Fibroblast of lung (primary cell): ENCODE results near the gene TMC6. TPM values are rescaled to one million over a fixed set of nuclear protein-coding genes. Genes with fewer than 3 reads are reported as not detected.

Experiments used
- DNase-seq, 2 donors: peaks; one replicate each; pipeline versions ENCODE4 v3.0.0 to v3.0.0-alpha.2; 2010; ENCODE audit warnings: low read depth in 2 of 2
- H2AFZ ChIP-seq: 2 replicates; pipeline ENCODE4 v1.5.1; 2012; ENCODE audit warnings: low read length, control low read depth, inconsistent platforms
- H3K27ac ChIP-seq: 2 replicates; pipeline ENCODE4 v1.5.1; 2011; ENCODE audit warnings: low read length, control low read depth; ENCODE audit not compliant: insufficient read depth
- H3K27me3 ChIP-seq: 2 replicates; pipeline ENCODE4 v1.5.1; 2011; ENCODE audit warnings: mild to moderate bottlenecking, low read length; ENCODE audit not compliant: control insufficient read depth, insufficient read depth
- H3K36me3 ChIP-seq: 2 replicates; pipeline ENCODE4 v1.5.1; 2011; ENCODE audit warnings: low read length; ENCODE audit not compliant: control insufficient read depth, insufficient read depth
- H3K4me1 ChIP-seq: 2 replicates; pipeline ENCODE4 v1.5.1; 2011; ENCODE audit warnings: low read length; ENCODE audit not compliant: control insufficient read depth, insufficient read depth; ENCODE audit errors: extremely low read depth
- H3K4me2 ChIP-seq: 2 replicates; pipeline ENCODE4 v1.5.1; 2011; ENCODE audit warnings: low read length, control low read depth; ENCODE audit not compliant: insufficient read depth; ENCODE audit errors: extremely low read depth
- H3K4me3 ChIP-seq, 4 experiments: fragments of 200-600 bp in 1 of 4; sonication (generic) in 1 of 4; replicated peaks in 1 of 4; 2 replicates each; pipeline ENCODE4 v1.5.1; 2011 to 2016; ENCODE audit warnings: low read length in 4 of 4, low read depth in 3 of 4, mild to moderate bottlenecking in 3 of 4, control low read depth in 2 of 4, inconsistent platforms in 1 of 4, mixed read lengths in 1 of 4; ENCODE audit not compliant: insufficient read depth in 1 of 4; ENCODE audit errors: control extremely low read depth in 1 of 4
- H3K79me2 ChIP-seq: 2 replicates; pipeline ENCODE4 v1.5.1; 2012; ENCODE audit warnings: mild to moderate bottlenecking, low read length, inconsistent platforms; ENCODE audit not compliant: control insufficient read depth, insufficient read depth
- H3K9ac ChIP-seq: 2 replicates; pipeline ENCODE4 v1.5.1; 2011; ENCODE audit warnings: mild to moderate bottlenecking, low read length, control low read depth; ENCODE audit not compliant: insufficient read depth
- H3K9me3 ChIP-seq: 2 replicates; pipeline ENCODE4 v1.5.1; 2012; ENCODE audit warnings: low read depth, low read length; ENCODE audit not compliant: control insufficient read depth, insufficient read depth
- H4K20me1 ChIP-seq: 2 replicates; pipeline ENCODE4 v1.5.1; 2011; ENCODE audit warnings: low read length; ENCODE audit not compliant: control insufficient read depth, insufficient read depth; ENCODE audit errors: extremely low read depth
- CTCF ChIP-seq, 2 donors: IDR thresholded peaks in 1 of 2; conservative IDR thresholded peaks in 1 of 2; 1 replicate in 1 of 2; 2 replicates in 1 of 2; pipeline ENCODE4 v1.5.1; 2011 to 2012; ENCODE audit warnings: low read length in 2 of 2, control low read depth in 1 of 2, inconsistent platforms in 1 of 2, low read depth in 1 of 2, mild to moderate bottlenecking in 1 of 2
- EZH2 ChIP-seq: IDR thresholded peaks from 2 replicates; pipeline ENCODE4 v1.5.1; 2012; ENCODE audit warnings: low read length, control low read depth, mild to moderate bottlenecking; ENCODE audit errors: missing control alignments
- polyA plus RNA-seq, 2 donors: library from polyadenylated mRNA; depleted of rRNA in 1 of 2; stranded (reverse) in 1 of 2; unstranded in 1 of 2; fragments of >200 nt; gene quantifications; 2 replicates each; pipeline ENCODE4 v1.2.1, GENCODE V29; 2011 to 2012; ENCODE audit warnings: missing spikeins in 1 of 2
- total RNA-seq: library from RNA; depleted of rRNA; stranded (reverse); fragments of >200 nt; gene quantifications from 2 replicates; pipeline ENCODE4 v1.2.1, GENCODE V29; 2014

TMC6 gene
- total and polyA plus RNA-seq, 2 donors (not counting 1 experiment from before 2014, with no cell fraction given) = 0.17 to 1.3 TPM

- Histone ChIP-seq H3K9me3 (no peaks in the 10 kb centered on the region), H3K36me3 (no peaks in the 10 kb centered on the region), H4K20me1 (no peaks in the 10 kb centered on the region), H3K4me3 (no peak overlapping the region), H3K4me2 (no peak overlapping the region), H3K27me3 (no peaks in the 10 kb centered on the region), H3K4me1 (no peaks in the 10 kb centered on the region), H3K9ac (no peak overlapping the region), H3K79me2 (no peaks in the 10 kb centered on the region), H2AFZ (no peak overlapping the region), H3K27ac (no peak overlapping the region)
- no peak for TF ChIP-seq EZH2
- TF ChIP-seq CTCF (conservative IDR thresholded peaks at IDR 0.05 in 1 of 2, IDR thresholded peaks at IDR 0.05 in 1 of 2; ENCODE audit: low read depth in 1 of 2, low read length in 2 of 2) = no peak
- DNase-seq = no peak
These were observed 23.0 kb upstream of the TMC6 start for GRCh38 chr17:78151514-78152008.

- H3K27me3 ChIP-seq = no peaks in the 10 kb centered on the region
- H3K4me2 ChIP-seq = no peak overlapping the region
- H3K4me3 ChIP-seq = no peak overlapping the region
- H2AFZ ChIP-seq = no peak overlapping the region
- H3K79me2 ChIP-seq = no peaks in the 10 kb centered on the region
- no peaks in the 10 kb centered on the region for H3K36me3 ChIP-seq
- peaks cover 19% of the 10 kb centered on the region for H3K4me1 ChIP-seq
- H3K9ac ChIP-seq = no peak overlapping the region
- no peak overlapping the region for H3K27ac ChIP-seq
- TF ChIP-seq EZH2 (no peak), CTCF (conservative IDR thresholded peaks at IDR 0.05 in 1 of 2, IDR thresholded peaks at IDR 0.05 in 1 of 2; ENCODE audit: low read depth in 1 of 2, low read length in 2 of 2) (no peak)
- H4K20me1 ChIP-seq = no peaks in the 10 kb centered on the region
- H3K9me3 ChIP-seq = no peaks in the 10 kb centered on the region
- no peak for DNase-seq
These were observed 19.9 kb upstream of the TMC6 start for GRCh38 chr17:78148286-78149016.

- Histone ChIP-seq H3K27me3 (no peaks in the 10 kb centered on the region), H3K36me3 (no peaks in the 10 kb centered on the region), H3K9ac (no peak overlapping the region), H3K4me1 (peaks cover 19% of the 10 kb centered on the region), H3K4me2 (no peak overlapping the region), H3K9me3 (no peaks in the 10 kb centered on the region), H3K4me3 (no peak overlapping the region), H4K20me1 (no peaks in the 10 kb centered on the region), H2AFZ (no peak overlapping the region), H3K27ac (no peak overlapping the region), H3K79me2 (no peaks in the 10 kb centered on the region)
- DNase-seq = no peak
- no peak for TF ChIP-seq EZH2
- TF ChIP-seq CTCF (conservative IDR thresholded peaks at IDR 0.05 in 1 of 2, IDR thresholded peaks at IDR 0.05 in 1 of 2; ENCODE audit: low read depth in 1 of 2, low read length in 2 of 2) = no peak
These were observed 18.9 kb upstream of the TMC6 start for GRCh38 chr17:78147315-78147998.
